Adrenal gland (tissue), 5 donors: ENCODE results near the gene RGS7.

Source experiments
- CTCF ChIP-seq, 6 experiments: fragments of 450-650 bp in 4 of 6; fragments of 200-600 bp in 2 of 6; sonication (generic) in 1 of 6; IDR thresholded peaks; 1 replicate in 5 of 6; 2 replicates in 1 of 6; pipeline versions ENCODE4 v1.5.1 to v1.8.0; 2016 to 2021; ENCODE audit warnings: antibody characterized with exemption in 6 of 6, mild to moderate bottlenecking in 2 of 6, moderate library complexity in 1 of 6
- POLR2A ChIP-seq, 2 donors: fragments of 450-650 bp; IDR thresholded peaks; one replicate each; pipeline ENCODE4 v1.6.1; 2017; ENCODE audit warnings: antibody characterized with exemption in 2 of 2, mild to moderate bottlenecking in 2 of 2, moderate library complexity in 1 of 2
- donor health status: DM: no; HTN: no; CAD: no.

DNA sequence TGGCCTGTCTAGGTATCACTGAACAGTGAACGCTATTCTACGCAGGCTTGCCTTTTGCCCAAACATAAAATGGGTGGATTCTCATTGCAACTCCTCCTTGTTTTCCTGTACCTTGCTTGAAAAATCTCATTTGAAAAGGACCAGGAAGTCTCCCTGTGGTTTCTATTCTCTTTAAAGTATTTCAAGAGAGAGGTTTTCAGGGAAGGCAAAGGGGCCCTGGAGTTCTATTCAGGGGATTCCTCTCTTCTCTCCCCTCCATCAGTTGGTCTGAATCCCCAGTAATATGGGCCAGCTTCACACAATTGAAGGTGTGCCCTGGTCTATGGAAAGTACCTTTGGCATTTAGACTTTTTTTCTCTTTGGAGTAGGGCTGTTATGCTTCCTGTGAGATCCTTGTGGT is 311.3 kb downstream of the RGS7 start:
- TF ChIP-seq CTCF (IDR thresholded peaks at IDR 0.05) (no peak), POLR2A (IDR thresholded peaks at IDR 0.05) (no peak)
